ENCODE results near the gene XRCC4. TPM values are rescaled to one million over a fixed set of nuclear protein-coding genes. Genes with fewer than 3 reads are reported as not detected.
A peak's percentile ranks its signal among the peaks of the same experiment; 100 is the strongest.

XRCC4 gene
- total and polyA plus RNA-seq, 2 of the 13 experiments (the other 11 are each of a cell fraction or from before 2014, with no cell fraction given): 2.8 to 12.6 TPM

DNA sequence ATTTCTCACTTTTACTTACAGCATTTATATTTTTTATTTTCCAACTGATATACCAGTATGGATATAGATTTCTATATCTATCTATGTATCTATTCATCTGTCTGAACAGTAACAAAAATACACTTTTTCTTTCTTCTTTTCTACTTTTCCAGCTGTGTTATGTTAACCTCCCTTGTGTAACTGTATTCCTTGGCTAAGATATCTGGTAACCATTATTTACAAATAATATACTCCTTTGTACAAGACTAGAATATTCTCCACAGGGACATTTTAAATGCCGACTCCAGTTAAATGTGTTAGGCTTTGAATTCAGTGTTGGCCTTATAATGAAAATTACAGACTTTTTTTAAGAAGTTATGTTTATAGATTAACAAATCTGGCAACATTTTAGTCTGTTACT, 168.7 kb downstream of the XRCC4 start:
- CTCF ChIA-PET (ENCODE audit: low intra/inter-chr PET ratio, low total read pairs): no interaction called here
- TF ChIP-seq, protein P1, sequence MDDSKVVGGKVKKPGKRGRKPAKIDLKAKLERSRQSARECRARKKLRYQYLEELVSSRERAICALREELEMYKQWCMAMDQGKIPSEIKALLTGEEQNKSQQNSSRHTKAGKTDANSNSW (CRISPR knock-in tag; IDR thresholded peaks at IDR 0.05; ENCODE audit: borderline replicate concordance): no peak
- TF ChIP-seq, protein P2, sequence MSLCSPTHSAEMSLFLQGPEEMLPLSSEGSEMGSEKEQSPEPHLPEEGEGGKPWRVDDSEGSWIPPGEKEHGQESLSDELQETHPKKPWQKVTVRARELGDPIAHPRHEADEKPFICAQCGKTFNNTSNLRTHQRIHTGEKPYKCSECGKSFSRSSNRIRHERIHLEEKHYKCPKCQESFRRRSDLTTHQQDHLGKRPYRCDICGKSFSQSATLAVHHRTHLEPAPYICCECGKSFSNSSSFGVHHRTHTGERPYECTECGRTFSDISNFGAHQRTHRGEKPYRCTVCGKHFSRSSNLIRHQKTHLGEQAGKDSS (CRISPR knock-in tag; IDR thresholded peaks at IDR 0.05; ENCODE audit: borderline replicate concordance, low read depth): no peak
- TF ChIP-seq YEATS4 (CRISPR knock-in tag; IDR thresholded peaks at IDR 0.05; ENCODE audit: borderline replicate concordance) (no peak), ZNF788 (CRISPR knock-in tag; IDR thresholded peaks at IDR 0.05; ENCODE audit: borderline replicate concordance) (no peak), MAFK (conservative IDR thresholded peaks at IDR 0.05 in 1 of 2, IDR thresholded peaks at IDR 0.05 in 1 of 2; ENCODE audit: low read length in 2 of 2) (peak in 1 of 2 experiments; percentile 29; a peak in 1 of 4 replicates)
- TF ChIP-seq, protein P3, sequence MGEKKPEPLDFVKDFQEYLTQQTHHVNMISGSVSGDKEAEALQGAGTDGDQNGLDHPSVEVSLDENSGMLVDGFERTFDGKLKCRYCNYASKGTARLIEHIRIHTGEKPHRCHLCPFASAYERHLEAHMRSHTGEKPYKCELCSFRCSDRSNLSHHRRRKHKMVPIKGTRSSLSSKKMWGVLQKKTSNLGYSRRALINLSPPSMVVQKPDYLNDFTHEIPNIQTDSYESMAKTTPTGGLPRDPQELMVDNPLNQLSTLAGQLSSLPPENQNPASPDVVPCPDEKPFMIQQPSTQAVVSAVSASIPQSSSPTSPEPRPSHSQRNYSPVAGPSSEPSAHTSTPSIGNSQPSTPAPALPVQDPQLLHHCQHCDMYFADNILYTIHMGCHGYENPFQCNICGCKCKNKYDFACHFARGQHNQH (CRISPR knock-in tag; IDR thresholded peaks at IDR 0.05): no peak
- Histone ChIP-seq H3K9me3 (ENCODE audit: low read length) (no peaks in the 10 kb centered on the region), H3K79me2 (ENCODE audit: insufficient read depth, low read length) (no peaks in the 10 kb centered on the region), H3K4me3 (replicated peaks in 1 of 3; ENCODE audit: insufficient read depth in 1 of 3, low read depth in 2 of 3, low read length in 3 of 3) (no peak overlapping the region), H3K36me3 (replicated peaks in 1 of 2; ENCODE audit: control insufficient read depth in 1 of 2, insufficient read depth in 2 of 2, low read length in 2 of 2) (no peaks in the 10 kb centered on the region), H2AFZ (ENCODE audit: low read length) (no peak overlapping the region), H3K4me1 (ENCODE audit: insufficient read depth, low read length) (no peaks in the 10 kb centered on the region), H3K27me3 (ENCODE audit: control insufficient read depth in 1 of 2, insufficient read depth in 2 of 2, low read length in 2 of 2) (no peaks in the 10 kb centered on the region), H3K27ac (ENCODE audit: extremely low read length, insufficient read depth, low read length) (no peak overlapping the region), H3K4me2 (ENCODE audit: low read depth, low read length) (no peak overlapping the region), H4K20me1 (ENCODE audit: insufficient read depth, low read length) (no peaks in the 10 kb centered on the region), H3K9ac (ENCODE audit: insufficient read depth, low read depth, low read length) (no peak overlapping the region)
- no peak for DNase-seq (ENCODE audit: low spot score)
- FAIRE-seq: no peak
- POLR2A ChIA-PET: no interaction called here
- ATAC-seq: no peak
- intact Hi-C loops (cut with micrococcal nuclease; ENCODE audit: unreplicated experiment): no loop called here
- in situ Hi-C loops (cut with HindIII; ENCODE audit: extremely low pct_ligation_motif_present, low pct_unique_long_range_greater_than_20kb): no loop called here
- 97% methylated on average over 1 of the region's 1 CpG for WGBS (ENCODE audit: low lambda C conversion rate)
- no TSS peak for BruUV-seq (replicated peaks)

DNA sequence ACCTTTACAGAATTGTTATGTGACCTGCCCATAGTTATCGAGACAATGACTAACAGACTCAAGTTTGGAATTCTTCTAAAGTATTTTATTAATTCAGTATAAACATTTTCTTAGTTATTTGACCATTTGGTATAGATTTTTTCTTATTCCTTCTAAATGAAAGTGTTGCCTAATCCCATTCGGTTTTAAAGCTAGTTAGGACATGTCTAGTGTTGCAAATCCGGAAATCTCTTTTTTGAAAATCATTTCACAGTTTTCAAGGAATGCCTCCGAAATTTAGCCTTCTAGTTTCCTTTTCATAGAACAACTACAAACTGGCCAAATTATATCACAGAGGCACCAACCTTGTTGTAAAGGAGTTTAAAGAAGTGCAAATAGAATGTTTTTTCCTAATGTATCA, 171.8 kb downstream of the XRCC4 start:
- intact Hi-C loops (cut with micrococcal nuclease; ENCODE audit: unreplicated experiment) (no loop called here), in situ Hi-C loops (cut with HindIII; ENCODE audit: extremely low pct_ligation_motif_present, low pct_unique_long_range_greater_than_20kb) (no loop called here)
- Histone ChIP-seq H3K27ac (ENCODE audit: extremely low read length, insufficient read depth, low read length) (no peak overlapping the region), H3K9me3 (ENCODE audit: low read length) (no peaks in the 10 kb centered on the region), H3K36me3 (replicated peaks in 1 of 2; ENCODE audit: control insufficient read depth in 1 of 2, insufficient read depth in 2 of 2, low read length in 2 of 2) (no peaks in the 10 kb centered on the region), H3K4me1 (ENCODE audit: insufficient read depth, low read length) (no peaks in the 10 kb centered on the region), H3K4me3 (replicated peaks in 1 of 3; ENCODE audit: insufficient read depth in 1 of 3, low read depth in 2 of 3, low read length in 3 of 3) (no peak overlapping the region), H4K20me1 (ENCODE audit: insufficient read depth, low read length) (no peaks in the 10 kb centered on the region), H3K79me2 (ENCODE audit: insufficient read depth, low read length) (no peaks in the 10 kb centered on the region), H3K4me2 (ENCODE audit: low read depth, low read length) (no peak overlapping the region), H2AFZ (ENCODE audit: low read length) (no peak overlapping the region), H3K9ac (ENCODE audit: insufficient read depth, low read depth, low read length) (no peak overlapping the region), H3K27me3 (ENCODE audit: control insufficient read depth in 1 of 2, insufficient read depth in 2 of 2, low read length in 2 of 2) (no peaks in the 10 kb centered on the region)
- POLR2A ChIA-PET: no interaction called here
- FAIRE-seq (no peak), DNase-seq (ENCODE audit: low spot score) (no peak), ATAC-seq (no peak)
- no TSS peak for BruUV-seq (replicated peaks)
- 89% methylated on average over 4 of the region's 4 CpGs for WGBS (ENCODE audit: low lambda C conversion rate)
- CTCF ChIA-PET (ENCODE audit: low intra/inter-chr PET ratio, low total read pairs): no interaction called here
- TF ChIP-seq, protein P4, sequence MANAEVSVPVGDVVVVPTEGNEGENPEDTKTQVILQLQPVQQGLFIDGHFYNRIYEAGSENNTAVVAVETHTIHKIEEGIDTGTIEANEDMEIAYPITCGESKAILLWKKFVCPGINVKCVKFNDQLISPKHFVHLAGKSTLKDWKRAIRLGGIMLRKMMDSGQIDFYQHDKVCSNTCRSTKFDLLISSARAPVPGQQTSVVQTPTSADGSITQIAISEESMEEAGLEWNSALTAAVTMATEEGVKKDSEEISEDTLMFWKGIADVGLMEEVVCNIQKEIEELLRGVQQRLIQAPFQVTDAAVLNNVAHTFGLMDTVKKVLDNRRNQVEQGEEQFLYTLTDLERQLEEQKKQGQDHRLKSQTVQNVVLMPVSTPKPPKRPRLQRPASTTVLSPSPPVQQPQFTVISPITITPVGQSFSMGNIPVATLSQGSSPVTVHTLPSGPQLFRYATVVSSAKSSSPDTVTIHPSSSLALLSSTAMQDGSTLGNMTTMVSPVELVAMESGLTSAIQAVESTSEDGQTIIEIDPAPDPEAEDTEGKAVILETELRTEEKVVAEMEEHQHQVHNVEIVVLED (CRISPR knock-in tag; IDR thresholded peaks at IDR 0.05; ENCODE audit: borderline replicate concordance): no peak
- TF ChIP-seq ZNF430 (CRISPR knock-in tag; IDR thresholded peaks at IDR 0.05) (no peak), HDAC6 (IDR thresholded peaks at IDR 0.05; ENCODE audit: low read depth, low read length) (no peak), CENPX (CRISPR knock-in tag; IDR thresholded peaks at IDR 0.05) (no peak), MTA3 (CRISPR knock-in tag; IDR thresholded peaks at IDR 0.05) (no peak), RELA (CRISPR knock-in tag; IDR thresholded peaks at IDR 0.05) (no peak), NFE2L2 (IDR thresholded peaks at IDR 0.05; ENCODE audit: low read length) (no peak)
- TF ChIP-seq, protein P5, sequence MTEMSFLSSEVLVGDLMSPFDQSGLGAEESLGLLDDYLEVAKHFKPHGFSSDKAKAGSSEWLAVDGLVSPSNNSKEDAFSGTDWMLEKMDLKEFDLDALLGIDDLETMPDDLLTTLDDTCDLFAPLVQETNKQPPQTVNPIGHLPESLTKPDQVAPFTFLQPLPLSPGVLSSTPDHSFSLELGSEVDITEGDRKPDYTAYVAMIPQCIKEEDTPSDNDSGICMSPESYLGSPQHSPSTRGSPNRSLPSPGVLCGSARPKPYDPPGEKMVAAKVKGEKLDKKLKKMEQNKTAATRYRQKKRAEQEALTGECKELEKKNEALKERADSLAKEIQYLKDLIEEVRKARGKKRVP (CRISPR knock-in tag; IDR thresholded peaks at IDR 0.05): no peak
